ENCODE results near the gene SLC39A13. TPM values are rescaled to one million over a fixed set of nuclear protein-coding genes. Genes with fewer than 3 reads are reported as not detected.
"Not testable (repeated sequence)": the region's sequence is repeated elsewhere in the genome, so short reads cannot be mapped to it uniquely, and the experiment has no call there.

SLC39A13 gene
- total RNA-seq, 1 donor from 2014 or later = 60.0 TPM

DNA sequence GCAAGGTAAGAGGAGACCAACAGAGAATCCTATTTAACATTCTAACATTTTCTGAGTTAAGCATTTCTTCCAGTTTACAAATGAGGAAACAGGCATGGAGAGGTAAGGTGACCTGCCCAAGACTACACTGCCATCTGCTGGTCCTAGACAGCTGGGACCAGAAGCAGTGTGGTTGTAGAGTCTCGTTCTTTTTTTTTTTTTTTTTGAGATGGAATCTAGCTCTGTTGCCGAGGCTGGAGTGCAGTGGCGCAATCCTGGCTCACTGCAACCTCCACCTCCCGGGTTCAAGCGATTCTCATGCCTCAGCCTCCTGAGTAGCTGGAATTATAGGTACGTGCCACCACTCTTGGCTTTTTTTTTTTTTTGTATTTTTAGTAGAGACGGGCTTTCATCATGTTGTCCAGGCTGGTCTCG, 45.9 kb downstream of the SLC39A13 start:
- not testable (repeated sequence) for H3K4me1 Mint-ChIP-seq (ENCODE audit: low read depth, unreplicated experiment); H3K27me3 Mint-ChIP-seq (ENCODE audit: unreplicated experiment); H3K36me3 Mint-ChIP-seq (ENCODE audit: unreplicated experiment); H3K9me3 Mint-ChIP-seq (ENCODE audit: unreplicated experiment); H3K4me3 Mint-ChIP-seq (ENCODE audit: unreplicated experiment)
- peak overlapping the region; percentile 43 for H3K27ac Mint-ChIP-seq (ENCODE audit: unreplicated experiment)
- TF ChIP-seq, protein P1, sequence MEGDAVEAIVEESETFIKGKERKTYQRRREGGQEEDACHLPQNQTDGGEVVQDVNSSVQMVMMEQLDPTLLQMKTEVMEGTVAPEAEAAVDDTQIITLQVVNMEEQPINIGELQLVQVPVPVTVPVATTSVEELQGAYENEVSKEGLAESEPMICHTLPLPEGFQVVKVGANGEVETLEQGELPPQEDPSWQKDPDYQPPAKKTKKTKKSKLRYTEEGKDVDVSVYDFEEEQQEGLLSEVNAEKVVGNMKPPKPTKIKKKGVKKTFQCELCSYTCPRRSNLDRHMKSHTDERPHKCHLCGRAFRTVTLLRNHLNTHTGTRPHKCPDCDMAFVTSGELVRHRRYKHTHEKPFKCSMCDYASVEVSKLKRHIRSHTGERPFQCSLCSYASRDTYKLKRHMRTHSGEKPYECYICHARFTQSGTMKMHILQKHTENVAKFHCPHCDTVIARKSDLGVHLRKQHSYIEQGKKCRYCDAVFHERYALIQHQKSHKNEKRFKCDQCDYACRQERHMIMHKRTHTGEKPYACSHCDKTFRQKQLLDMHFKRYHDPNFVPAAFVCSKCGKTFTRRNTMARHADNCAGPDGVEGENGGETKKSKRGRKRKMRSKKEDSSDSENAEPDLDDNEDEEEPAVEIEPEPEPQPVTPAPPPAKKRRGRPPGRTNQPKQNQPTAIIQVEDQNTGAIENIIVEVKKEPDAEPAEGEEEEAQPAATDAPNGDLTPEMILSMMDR (IDR thresholded peaks at IDR 0.05; ENCODE audit: partially characterized antibody, unreplicated experiment) = peak; percentile 44
- DNase-seq = peak; percentile 73

GRCh38 chr11:47460571-47461235, 52.3 kb downstream of the SLC39A13 start:
- Mint-ChIP-seq H3K4me1 (ENCODE audit: low read depth, unreplicated experiment) (peaks cover 16% of the 10 kb centered on the region), H3K9me3 (ENCODE audit: unreplicated experiment) (peaks cover 4% of the 10 kb centered on the region), H3K27me3 (ENCODE audit: unreplicated experiment) (peaks cover 5% of the 10 kb centered on the region), H3K36me3 (ENCODE audit: unreplicated experiment) (no peaks in the 10 kb centered on the region), H3K27ac (ENCODE audit: unreplicated experiment) (peak overlapping the region; percentile 86), H3K4me3 (ENCODE audit: unreplicated experiment) (no peak overlapping the region)
- DNase-seq = no peak
- TF ChIP-seq, protein P1 (IDR thresholded peaks at IDR 0.05; ENCODE audit: partially characterized antibody, unreplicated experiment) = no peak

DNA sequence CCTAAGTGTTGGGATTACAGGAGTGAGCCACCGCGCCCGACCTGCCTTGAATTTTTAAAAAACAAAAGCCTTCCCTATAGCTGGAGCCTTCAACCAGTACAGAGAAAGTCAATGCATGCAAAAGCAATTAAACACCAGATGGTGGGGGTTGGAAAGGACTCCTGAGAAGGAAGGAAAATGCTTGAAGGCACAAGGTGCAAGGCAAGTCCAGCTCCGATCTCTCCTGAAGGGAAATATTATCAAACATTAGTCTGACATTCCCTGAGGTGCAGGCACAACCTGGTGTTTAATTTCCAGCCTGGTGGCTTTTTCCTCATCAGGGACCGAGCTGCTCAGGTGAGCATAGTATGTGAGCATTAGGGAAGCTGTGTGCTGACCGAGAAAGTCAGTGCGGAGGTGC, 53.5 kb downstream of the SLC39A13 start:
- peaks cover 25% of the 10 kb centered on the region for H3K4me1 Mint-ChIP-seq (ENCODE audit: low read depth, unreplicated experiment)
- H3K9me3 Mint-ChIP-seq (ENCODE audit: unreplicated experiment) = peaks cover 3% of the 10 kb centered on the region
- H3K27me3 Mint-ChIP-seq (ENCODE audit: unreplicated experiment) = peaks cover 5% of the 10 kb centered on the region
- no peaks in the 10 kb centered on the region for H3K36me3 Mint-ChIP-seq (ENCODE audit: unreplicated experiment)
- TF ChIP-seq, protein P1 (IDR thresholded peaks at IDR 0.05; ENCODE audit: partially characterized antibody, unreplicated experiment) = no peak
- DNase-seq = no peak
- H3K4me3 Mint-ChIP-seq (ENCODE audit: unreplicated experiment) = peak overlapping the region; percentile 25
- peak overlapping the region; percentile 75 for H3K27ac Mint-ChIP-seq (ENCODE audit: unreplicated experiment)

DNA sequence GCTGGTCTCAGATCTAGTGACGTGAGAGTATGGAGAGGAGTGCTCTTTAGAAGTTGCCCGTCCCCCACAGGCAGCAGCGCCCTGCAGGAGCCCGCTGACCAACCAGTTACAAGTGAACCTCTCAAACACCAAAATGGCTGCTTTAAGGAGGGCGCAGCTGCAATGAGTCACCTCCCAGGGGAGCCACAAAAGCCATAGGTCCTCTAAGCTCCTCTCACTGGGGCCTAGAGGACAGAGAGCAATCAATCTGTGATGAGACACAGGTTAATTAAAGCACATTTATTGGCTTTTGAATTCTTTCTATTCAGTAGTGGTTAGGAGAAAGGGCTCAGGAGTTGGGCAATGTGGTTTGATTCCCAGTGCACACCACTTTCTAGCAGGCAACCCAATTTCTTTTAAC, 56.1 kb downstream of the SLC39A13 start:
- peaks cover 46% of the 10 kb centered on the region for H3K4me1 Mint-ChIP-seq (ENCODE audit: low read depth, unreplicated experiment)
- peaks cover 4% of the 10 kb centered on the region for H3K9me3 Mint-ChIP-seq (ENCODE audit: unreplicated experiment)
- no peak overlapping the region for H3K4me3 Mint-ChIP-seq (ENCODE audit: unreplicated experiment)
- TF ChIP-seq, protein P1 (IDR thresholded peaks at IDR 0.05; ENCODE audit: partially characterized antibody, unreplicated experiment) = no peak
- peak overlapping the region; percentile 84 for H3K27ac Mint-ChIP-seq (ENCODE audit: unreplicated experiment)
- H3K36me3 Mint-ChIP-seq (ENCODE audit: unreplicated experiment) = no peaks in the 10 kb centered on the region
- peak; percentile 76 for DNase-seq
- peaks cover 15% of the 10 kb centered on the region for H3K27me3 Mint-ChIP-seq (ENCODE audit: unreplicated experiment)

Small RNA genes within 50 kb of the gene (microRNA-seq; reads per million reads assigned to microRNA genes)
- gene MIR4487 (ENCODE audit: unreplicated experiment) = not detected

Other genes starting within 250 kb of the SLC39A13 start
- 119 TPM for gene ARFGAP2, start 231.7 kb upstream of the SLC39A13 start, total RNA-seq (ENCODE audit: unreplicated experiment)
- gene PACSIN3, start 222.2 kb upstream of the SLC39A13 start, total RNA-seq (ENCODE audit: unreplicated experiment) = 2.2 TPM
- gene DDB2, start 193.6 kb upstream of the SLC39A13 start, total RNA-seq (ENCODE audit: unreplicated experiment) = 12.6 TPM
- 44.3 TPM for gene ACP2, start 159.8 kb upstream of the SLC39A13 start, total RNA-seq (ENCODE audit: unreplicated experiment)
- gene NR1H3, start 150.6 kb upstream of the SLC39A13 start, total RNA-seq (ENCODE audit: unreplicated experiment) = 10.5 TPM
- gene MADD, start 138.5 kb upstream of the SLC39A13 start, total RNA-seq (ENCODE audit: unreplicated experiment) = 115 TPM
- gene MYBPC3, start 55.9 kb upstream of the SLC39A13 start, total RNA-seq (ENCODE audit: unreplicated experiment) = not detected
- gene SPI1, start 30.0 kb upstream of the SLC39A13 start, total RNA-seq (ENCODE audit: unreplicated experiment) = not detected
- 112 TPM for gene PSMC3, start 17.8 kb downstream of the SLC39A13 start, total RNA-seq (ENCODE audit: unreplicated experiment)
- gene RAPSN, start 40.5 kb downstream of the SLC39A13 start, total RNA-seq (ENCODE audit: unreplicated experiment) = 0.54 TPM
- 261 TPM for gene CELF1, start 144.5 kb downstream of the SLC39A13 start, total RNA-seq (ENCODE audit: unreplicated experiment)
- gene PTPMT1, start 157.0 kb downstream of the SLC39A13 start, total RNA-seq (ENCODE audit: unreplicated experiment) = 27.5 TPM
- 11.1 TPM for gene KBTBD4, start 170.4 kb downstream of the SLC39A13 start, total RNA-seq (ENCODE audit: unreplicated experiment)
- gene NDUFS3, start 170.5 kb downstream of the SLC39A13 start, total RNA-seq (ENCODE audit: unreplicated experiment) = 122 TPM
- gene FAM180B, start 178.1 kb downstream of the SLC39A13 start, total RNA-seq (ENCODE audit: unreplicated experiment) = not detected
- gene C1QTNF4, start 185.8 kb downstream of the SLC39A13 start, total RNA-seq (ENCODE audit: unreplicated experiment) = 7.0 TPM
- 144 TPM for gene MTCH2, start 234.0 kb downstream of the SLC39A13 start, total RNA-seq (ENCODE audit: unreplicated experiment)

Measured in glutamatergic neuron (in vitro differentiated cells).